Skeletal muscle tissue (tissue), 4 donors: ENCODE results near the gene LCN15. TPM values are rescaled to one million over a fixed set of nuclear protein-coding genes. Genes with fewer than 3 reads are reported as not detected.
A peak's percentile ranks its signal among the peaks of the same experiment; 100 is the strongest.

ENCODE experiments used
- H3K27ac ChIP-seq: one replicate; pipeline ENCODE4 v1.7.0; 2013; ENCODE audit warnings: mild to moderate bottlenecking, low read depth, low read length, inconsistent platforms
- H3K27me3 ChIP-seq, 3 donors: one replicate each; pipeline ENCODE4 v1.7.0; 2013; ENCODE audit warnings: low read length in 3 of 3; ENCODE audit not compliant: control insufficient read depth in 3 of 3, insufficient read depth in 3 of 3
- H3K36me3 ChIP-seq, 3 donors: one replicate each; pipeline ENCODE4 v1.7.0; 2013; ENCODE audit warnings: low read length in 3 of 3; ENCODE audit not compliant: control insufficient read depth in 3 of 3, insufficient read depth in 3 of 3
- H3K4me1 ChIP-seq, 3 donors: one replicate each; pipeline ENCODE4 v1.7.0; 2013; ENCODE audit warnings: low read length in 3 of 3, mild to moderate bottlenecking in 3 of 3; ENCODE audit not compliant: control insufficient read depth in 3 of 3, insufficient read depth in 3 of 3
- H3K4me3 ChIP-seq, 3 donors: one replicate each; pipeline ENCODE4 v1.7.0; 2013; ENCODE audit warnings: low read length in 3 of 3
- H3K9ac ChIP-seq, 3 donors: one replicate each; pipeline ENCODE4 v1.7.0; 2013; ENCODE audit warnings: low read length in 3 of 3, mild to moderate bottlenecking in 3 of 3, moderate library complexity in 2 of 3, low read depth in 1 of 3
- H3K9me3 ChIP-seq, 3 donors: one replicate each; pipeline ENCODE4 v1.7.0; 2013; ENCODE audit warnings: low read length in 3 of 3; ENCODE audit not compliant: control insufficient read depth in 3 of 3
- total RNA-seq: library from RNA; depleted of rRNA; stranded (reverse); fragments of >200 nt; gene quantifications from one replicate; pipeline ENCODE4 v1.2.3, GENCODE V29; 2014
- donor health status: Osteomylitis.

Gene LCN15
- total RNA-seq, 1 donor from 2014 or later = not detected

DNA sequence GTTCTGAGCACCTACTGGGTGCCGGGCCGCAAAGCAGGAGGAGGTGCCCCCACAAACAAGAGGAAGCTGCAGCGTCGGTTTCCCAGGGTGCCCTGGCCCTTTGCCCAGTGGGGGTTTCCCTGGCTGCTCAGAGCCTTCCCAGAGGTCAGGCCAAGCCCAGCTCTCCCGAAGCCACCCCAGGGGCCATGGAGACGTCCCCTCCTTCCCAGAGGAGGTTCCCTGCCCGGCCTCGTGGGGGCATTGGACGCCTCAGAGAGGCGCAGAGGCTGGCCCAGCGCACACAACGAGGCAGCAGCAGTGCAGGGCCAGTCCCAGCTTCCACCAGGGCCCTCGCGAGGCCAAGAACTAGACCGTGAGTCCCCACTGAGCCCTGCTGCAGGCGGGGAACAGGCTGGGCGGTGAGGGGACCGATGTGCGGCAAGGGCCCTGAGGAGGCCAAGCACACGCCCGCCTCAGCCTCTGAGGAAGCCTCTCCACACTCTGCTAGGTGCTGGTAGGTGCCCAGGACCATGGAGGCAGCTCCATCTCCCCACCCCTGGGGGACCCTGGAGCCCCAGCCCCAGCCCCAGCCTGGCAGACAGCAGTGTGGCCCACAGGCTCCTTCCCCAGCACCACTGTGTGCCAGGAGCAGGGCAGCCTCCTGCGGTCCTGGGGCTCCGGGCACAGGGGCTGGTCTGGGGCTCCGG is 45.0 kb downstream of the LCN15 start:
- Histone ChIP-seq H3K9me3 (no peaks in the 10 kb centered on the region), H3K27ac (no peak overlapping the region), H3K4me1 (peaks cover 11 to 40% (median 34%) of the 10 kb centered on the region in 3 donors), H3K36me3 (peaks cover 17 to 24% (median 19%) of the 10 kb centered on the region in 3 donors), H3K9ac (no peak overlapping the region), H3K27me3 (peaks cover 15 to 22% (median 19%) of the 10 kb centered on the region in 3 donors), H3K4me3 (no peak overlapping the region)

DNA sequence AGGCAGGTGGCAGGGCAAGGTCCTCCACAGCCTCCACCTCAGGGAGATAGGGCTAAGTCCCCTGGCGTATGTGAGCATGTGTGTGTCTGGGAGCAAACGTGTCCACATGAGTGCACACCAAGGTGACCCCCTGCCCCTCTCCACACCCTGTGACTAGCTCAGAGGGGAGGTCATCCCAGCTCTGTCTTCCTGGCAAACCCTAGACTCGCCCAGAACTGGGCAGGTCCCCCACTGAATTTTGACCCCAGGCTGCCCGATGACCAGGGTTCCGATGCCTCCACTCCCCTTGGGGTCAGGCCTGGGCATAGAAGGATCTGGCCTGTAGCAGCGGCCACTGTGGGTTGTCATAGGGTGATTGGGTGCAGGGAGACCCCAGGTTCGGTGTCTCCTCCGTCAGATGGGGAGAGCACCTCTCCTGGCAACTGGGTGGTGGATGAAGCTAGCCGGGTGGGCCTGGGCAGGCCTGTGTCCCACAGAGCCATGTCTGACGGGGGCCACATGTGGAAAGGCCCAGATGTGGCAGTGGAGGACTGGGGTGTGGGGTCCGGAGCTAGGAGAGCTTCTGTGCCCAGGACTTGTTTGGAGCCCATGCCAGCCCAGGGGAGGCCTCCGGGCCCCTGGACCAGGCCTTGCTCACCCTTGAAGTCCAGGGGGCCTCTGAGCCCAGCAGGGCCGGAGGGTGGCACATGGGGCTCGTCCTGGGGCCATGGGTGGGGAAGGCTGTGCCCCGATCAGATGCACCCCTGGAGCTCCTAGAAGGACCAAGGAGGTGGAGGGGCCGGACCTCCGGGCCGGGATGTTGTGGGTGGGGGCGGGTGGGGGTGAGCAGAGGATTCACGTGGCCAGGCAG is 45.7 kb downstream of the LCN15 start:
- Histone ChIP-seq H3K9ac (no peak overlapping the region), H3K27me3 (peaks cover 23 to 30% (median 24%) of the 10 kb centered on the region in 3 donors), H3K4me1 (peaks cover 11 to 47% (median 38%) of the 10 kb centered on the region in 3 donors), H3K36me3 (peaks cover 9 to 16% (median 11%) of the 10 kb centered on the region in 3 donors), H3K4me3 (no peak overlapping the region), H3K27ac (no peak overlapping the region), H3K9me3 (no peaks in the 10 kb centered on the region)

DNA sequence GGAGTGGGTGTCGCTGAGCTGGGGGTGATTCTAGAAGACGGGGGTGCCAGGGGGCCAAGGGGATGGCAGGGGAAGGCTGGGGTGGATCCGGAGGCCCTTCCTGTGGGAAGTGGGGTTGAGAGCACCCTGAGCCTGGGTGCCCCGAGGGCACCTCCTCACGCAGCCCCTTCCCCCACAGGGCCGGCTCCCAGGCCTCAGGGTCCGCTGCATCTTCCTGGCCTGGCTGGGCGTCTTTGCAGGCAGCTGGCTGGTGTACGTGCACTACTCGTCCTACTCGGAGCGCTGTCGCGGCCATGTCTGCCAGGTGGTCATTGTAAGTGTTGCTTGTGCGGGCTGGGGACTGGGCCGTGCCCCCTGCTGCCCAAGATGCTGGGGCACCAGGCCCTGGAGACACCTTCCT is 46.9 kb downstream of the LCN15 start:
- peaks cover 11 to 41% (median 40%) of the 10 kb centered on the region in 3 donors for H3K4me1 ChIP-seq
- no peak overlapping the region for H3K4me3 ChIP-seq
- H3K27ac ChIP-seq = no peak overlapping the region
- no peaks in the 10 kb centered on the region for H3K9me3 ChIP-seq
- peaks cover 0 to 5% (median 0%) of the 10 kb centered on the region in 3 donors for H3K36me3 ChIP-seq
- H3K27me3 ChIP-seq = peaks cover 29 to 37% (median 33%) of the 10 kb centered on the region in 3 donors
- no peak overlapping the region for H3K9ac ChIP-seq

DNA sequence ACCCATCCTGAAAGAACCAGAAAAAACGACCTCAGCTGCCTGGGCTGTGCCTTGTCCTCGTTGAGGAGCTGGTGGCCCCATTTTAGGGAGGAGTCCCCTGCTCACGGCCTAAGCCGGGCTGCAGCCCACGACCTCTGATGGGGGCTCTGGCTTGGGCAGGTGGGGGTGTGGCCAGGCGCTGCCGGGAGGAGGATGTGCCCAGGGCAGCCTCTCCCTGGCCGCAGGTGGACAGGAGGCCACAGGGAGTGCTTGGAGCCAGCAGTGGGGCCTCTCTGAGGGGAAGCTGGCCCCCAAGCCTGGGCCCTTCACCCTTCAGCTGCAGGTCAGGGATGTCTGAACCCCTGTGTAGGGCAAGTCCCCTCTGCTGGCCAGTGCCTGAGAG is 49.4 kb downstream of the LCN15 start:
- H3K36me3 ChIP-seq = no peaks in the 10 kb centered on the region
- H3K4me3 ChIP-seq = no peak overlapping the region
- H3K9ac ChIP-seq = peak overlapping the region in 1 of 3 donors; percentile 50
- peaks cover 38 to 44% (median 43%) of the 10 kb centered on the region in 3 donors for H3K27me3 ChIP-seq
- no peaks in the 10 kb centered on the region for H3K9me3 ChIP-seq
- H3K4me1 ChIP-seq = peaks cover 9 to 32% (median 27%) of the 10 kb centered on the region in 3 donors
- H3K27ac ChIP-seq = no peak overlapping the region

DNA sequence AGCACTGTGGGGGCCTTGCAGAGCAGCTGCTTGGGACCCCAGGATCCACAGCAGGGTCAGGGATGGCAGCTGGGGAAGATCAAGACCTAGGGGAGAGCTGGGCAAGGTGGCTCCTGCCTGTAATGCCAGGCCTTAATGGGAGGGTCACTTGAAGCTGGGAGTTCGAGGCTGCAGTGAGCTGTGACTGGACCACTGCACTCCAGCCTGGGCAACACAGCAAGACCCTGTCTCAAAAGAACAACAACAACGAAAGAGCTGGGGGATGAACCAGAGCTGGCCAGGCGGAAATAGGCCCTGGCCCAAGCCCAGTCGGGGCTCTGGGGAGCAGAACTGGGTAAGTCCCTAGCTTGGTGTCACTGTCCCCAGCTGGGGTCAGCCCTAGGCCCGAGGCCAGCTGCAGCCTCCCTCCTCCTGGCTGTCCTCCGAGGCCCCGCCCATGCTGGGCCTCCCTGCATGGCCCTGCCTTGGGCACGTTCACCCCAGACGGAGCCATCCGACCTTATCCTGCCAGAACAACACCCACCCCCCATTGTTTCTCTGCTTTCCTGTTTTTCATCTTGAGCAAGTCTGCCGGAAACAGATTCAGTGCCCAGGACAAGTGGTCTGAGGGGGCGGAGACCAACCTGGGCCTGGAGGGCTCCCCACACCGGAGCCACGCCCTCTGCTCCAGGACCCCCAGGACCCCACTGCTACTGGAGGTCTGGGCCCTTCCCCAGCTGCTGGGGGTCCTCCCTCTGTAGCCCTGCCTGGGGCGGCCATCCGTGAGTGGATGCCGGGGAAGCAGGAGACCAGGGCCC is 50.0 kb downstream of the LCN15 start:
- no peak overlapping the region for H3K4me3 ChIP-seq
- peaks cover 41 to 43% (median 43%) of the 10 kb centered on the region in 3 donors for H3K27me3 ChIP-seq
- H3K9ac ChIP-seq = peak overlapping the region in 1 of 3 donors; percentile 50
- H3K4me1 ChIP-seq = peaks cover 9 to 30% (median 25%) of the 10 kb centered on the region in 3 donors
- H3K9me3 ChIP-seq = no peaks in the 10 kb centered on the region
- no peaks in the 10 kb centered on the region for H3K36me3 ChIP-seq
- H3K27ac ChIP-seq = no peak overlapping the region

DNA sequence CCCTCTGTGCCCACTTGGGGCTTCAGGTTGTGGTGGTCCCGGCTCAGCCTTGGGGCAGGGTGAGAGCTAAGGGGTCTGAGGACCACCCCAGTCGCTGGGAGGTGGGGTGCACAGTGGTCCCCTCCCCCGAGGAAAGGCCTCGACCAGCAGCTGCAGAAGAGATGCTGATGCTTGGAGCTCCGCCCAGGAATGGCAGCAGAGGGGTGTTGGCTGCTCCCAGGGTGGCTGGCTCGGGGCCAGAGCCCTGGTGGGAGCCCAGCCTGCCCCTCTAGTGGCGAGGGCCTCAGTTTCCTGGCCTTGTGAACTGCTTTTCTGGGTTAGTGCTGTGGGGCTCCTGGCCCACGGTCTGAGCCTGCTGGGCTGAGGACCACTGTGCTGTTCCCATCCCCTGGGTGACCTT is 50.8 kb downstream of the LCN15 start:
- H3K27ac ChIP-seq = no peak overlapping the region
- peak overlapping the region in 1 of 3 donors; percentile 45 for H3K9ac ChIP-seq
- H3K27me3 ChIP-seq = peaks cover 41 to 43% (median 41%) of the 10 kb centered on the region in 3 donors

DNA sequence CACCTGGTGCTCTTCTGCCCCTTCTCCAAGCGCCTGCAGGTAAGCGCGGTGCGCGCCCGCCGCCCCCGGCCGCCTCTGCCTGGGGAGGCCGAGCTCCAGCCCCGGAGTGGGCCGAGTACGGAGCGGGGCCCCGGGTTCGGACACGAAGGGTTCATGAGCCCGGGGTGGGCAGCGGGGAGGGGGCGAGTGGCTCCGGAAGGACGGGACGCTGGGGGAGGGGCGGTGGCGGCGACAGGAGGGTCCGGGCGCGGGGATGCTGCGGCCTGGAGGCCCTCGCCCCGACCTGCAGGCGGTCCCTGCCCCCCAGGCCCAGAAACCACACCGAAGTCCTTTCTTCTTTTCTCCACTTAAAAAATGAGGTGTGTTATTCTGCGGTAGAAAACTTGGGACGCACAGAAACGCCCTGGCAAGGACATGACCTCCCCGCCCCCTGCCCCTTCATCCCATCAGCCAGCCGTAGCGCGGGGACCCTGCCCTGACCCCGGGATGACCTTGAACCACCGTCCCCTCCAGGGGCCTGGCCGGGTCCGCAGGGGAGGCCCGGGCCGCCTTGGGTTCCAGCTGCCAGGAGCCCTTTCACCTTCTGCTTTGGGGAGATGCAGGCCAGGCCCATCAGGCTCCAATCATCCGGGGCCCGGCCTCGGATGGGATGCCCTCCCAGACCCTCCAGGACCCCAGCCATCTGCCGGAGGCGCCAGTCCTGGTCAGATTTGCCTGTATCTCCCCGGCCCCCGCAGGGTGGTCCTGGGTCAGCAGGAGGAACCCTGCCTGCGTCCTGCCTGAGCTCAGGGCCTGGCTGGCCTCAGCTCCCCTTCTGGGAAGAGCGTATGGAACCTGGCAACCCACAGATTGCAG is 51.4 kb downstream of the LCN15 start:
- Histone ChIP-seq H3K9ac (peak overlapping the region in 1 of 3 donors; percentile 25), H3K4me1 (peaks cover 9 to 27% (median 23%) of the 10 kb centered on the region in 3 donors), H3K36me3 (no peaks in the 10 kb centered on the region), H3K27me3 (peaks cover 41 to 43% (median 41%) of the 10 kb centered on the region in 3 donors), H3K27ac (no peak overlapping the region), H3K9me3 (no peaks in the 10 kb centered on the region), H3K4me3 (peak overlapping the region in 2 of 3 donors; percentile 13 to 14)

More for the DNA sequence above, 50.8 kb downstream of the LCN15 start:
- Histone ChIP-seq H3K36me3 (no peaks in the 10 kb centered on the region), H3K4me1 (peaks cover 9 to 27% (median 23%) of the 10 kb centered on the region in 3 donors), H3K4me3 (peak overlapping the region in 2 of 3 donors; percentile 13 to 14), H3K9me3 (no peaks in the 10 kb centered on the region)

DNA sequence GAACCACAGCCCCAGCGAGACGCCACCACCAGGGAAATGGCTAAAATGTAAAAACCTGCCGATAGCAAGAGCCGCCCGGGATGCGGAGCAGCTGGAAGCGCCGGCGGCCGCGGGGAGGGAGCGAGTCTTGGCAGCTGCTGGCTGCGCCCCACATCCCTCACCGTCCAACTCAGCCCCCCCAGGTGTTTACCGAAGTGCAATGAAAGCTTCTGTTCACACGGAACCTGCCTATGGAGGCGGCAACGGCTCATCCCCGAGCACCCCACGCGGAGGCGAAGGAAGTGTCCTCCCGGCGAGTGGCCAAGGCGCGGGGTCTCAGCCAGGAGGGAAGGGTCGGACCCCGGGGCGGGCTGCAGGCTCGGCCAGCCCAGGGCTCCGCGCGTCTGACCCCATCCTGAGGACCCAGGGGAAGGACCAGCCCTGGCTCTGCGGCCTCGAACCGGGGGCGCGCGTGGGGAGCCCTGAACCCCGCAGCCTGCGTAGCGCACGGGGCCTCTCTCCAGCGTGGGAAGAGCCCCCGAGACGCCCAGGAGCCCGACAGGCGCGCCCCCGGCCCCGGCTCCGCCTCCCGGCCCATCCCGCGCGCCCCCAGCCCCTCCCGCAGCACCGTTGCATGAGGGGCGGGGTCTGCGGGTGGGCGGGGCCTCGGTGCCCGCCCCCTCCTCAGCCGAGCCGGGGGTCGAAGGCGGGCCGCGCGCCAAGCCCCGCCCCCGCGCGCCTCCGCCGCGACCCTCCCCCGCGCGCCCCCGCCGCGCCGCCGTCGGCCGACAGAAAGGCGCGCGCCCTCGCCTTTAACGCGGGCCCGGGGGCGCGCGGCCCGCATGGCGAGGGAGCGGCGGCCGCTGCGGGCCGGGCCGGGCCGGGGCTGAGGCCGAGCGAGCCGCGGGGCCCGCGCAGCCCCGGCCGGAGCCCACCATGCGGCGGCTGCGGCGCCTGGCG is 52.3 kb downstream of the LCN15 start, which contains the start of gene DIPK1B:
DIPK1B (plus strand) TSS at position 822 of the 939 bp plus-strand sequence; CDS start at position 916, 94 bp downstream.
- H3K27ac ChIP-seq = no peak within 1 kb of the TSS
- peaks cover 9 to 27% (median 23%) of the 10 kb centered on the region in 3 donors for H3K4me1 ChIP-seq
- no peaks in the 10 kb centered on the region for H3K36me3 ChIP-seq
- peak within 1 kb of the TSS in 2 of 3 donors; percentile 13 to 14 for H3K4me3 ChIP-seq
- no peaks in the 10 kb centered on the region for H3K9me3 ChIP-seq
- H3K27me3 ChIP-seq = peaks cover 41 to 44% (median 43%) of the 10 kb centered on the region in 3 donors
- H3K9ac ChIP-seq = peak within 1 kb of the TSS in 1 of 3 donors; percentile 25
